Astrocyte of the spinal cord (primary cell): ENCODE data around the gene HM13.
"Not testable (repeated sequence)": the region's sequence is repeated elsewhere in the genome, so short reads cannot be mapped to it uniquely, and the experiment has no call there.

Experiments
- DNase-seq: peaks from one replicate; pipeline ENCODE4 v3.0.0; 2011; ENCODE audit warnings: low read depth, low spot score
- H3K4me3 ChIP-seq: 2 replicates; pipeline ENCODE4 v1.5.1; 2011; ENCODE audit warnings: low read depth, mild to moderate bottlenecking, low read length, moderate library complexity
- in situ Hi-C: cut with HindIII; loops from 2 replicates; pipeline ENCODE4 v1.10.0; 2017; ENCODE audit warnings: low sequenced_read_pairs
- TF ChIP-seq, protein P1 (sequence below): IDR thresholded peaks from 2 replicates; pipeline ENCODE4 v1.5.1; 2012; ENCODE audit warnings: low read depth, mild to moderate bottlenecking, low read length, inconsistent platforms

The HM13 gene

DNA sequence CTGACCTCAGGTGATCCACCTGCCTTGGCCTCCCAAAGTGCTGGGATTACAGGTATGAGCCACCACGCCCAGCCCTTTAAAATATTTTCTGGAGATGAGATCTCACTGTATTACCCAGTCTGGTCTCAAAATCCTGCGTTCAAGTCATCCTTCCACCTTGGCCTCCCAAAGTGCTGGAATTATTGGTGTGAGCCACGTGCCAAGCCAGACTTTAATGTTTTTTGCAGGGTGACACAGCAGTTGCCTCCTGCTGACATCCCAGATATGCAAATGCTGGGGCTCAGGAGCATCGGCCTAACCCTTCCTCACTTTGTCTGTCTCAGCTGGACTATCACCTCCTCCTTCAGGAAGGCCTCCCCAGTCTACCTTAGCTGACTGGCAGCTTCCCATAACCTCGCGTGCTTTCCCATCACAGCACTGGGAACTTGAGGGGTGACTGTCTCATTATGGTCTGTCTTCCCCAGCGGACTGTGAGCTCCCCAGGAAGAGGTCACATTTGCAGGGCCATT, 76.5 kb downstream of the HM13 start:
- TF ChIP-seq, protein P1, sequence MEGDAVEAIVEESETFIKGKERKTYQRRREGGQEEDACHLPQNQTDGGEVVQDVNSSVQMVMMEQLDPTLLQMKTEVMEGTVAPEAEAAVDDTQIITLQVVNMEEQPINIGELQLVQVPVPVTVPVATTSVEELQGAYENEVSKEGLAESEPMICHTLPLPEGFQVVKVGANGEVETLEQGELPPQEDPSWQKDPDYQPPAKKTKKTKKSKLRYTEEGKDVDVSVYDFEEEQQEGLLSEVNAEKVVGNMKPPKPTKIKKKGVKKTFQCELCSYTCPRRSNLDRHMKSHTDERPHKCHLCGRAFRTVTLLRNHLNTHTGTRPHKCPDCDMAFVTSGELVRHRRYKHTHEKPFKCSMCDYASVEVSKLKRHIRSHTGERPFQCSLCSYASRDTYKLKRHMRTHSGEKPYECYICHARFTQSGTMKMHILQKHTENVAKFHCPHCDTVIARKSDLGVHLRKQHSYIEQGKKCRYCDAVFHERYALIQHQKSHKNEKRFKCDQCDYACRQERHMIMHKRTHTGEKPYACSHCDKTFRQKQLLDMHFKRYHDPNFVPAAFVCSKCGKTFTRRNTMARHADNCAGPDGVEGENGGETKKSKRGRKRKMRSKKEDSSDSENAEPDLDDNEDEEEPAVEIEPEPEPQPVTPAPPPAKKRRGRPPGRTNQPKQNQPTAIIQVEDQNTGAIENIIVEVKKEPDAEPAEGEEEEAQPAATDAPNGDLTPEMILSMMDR: no peak
- no peak for DNase-seq
- no peak overlapping the region for H3K4me3 ChIP-seq
- in situ Hi-C loops: no loop called here

DNA sequence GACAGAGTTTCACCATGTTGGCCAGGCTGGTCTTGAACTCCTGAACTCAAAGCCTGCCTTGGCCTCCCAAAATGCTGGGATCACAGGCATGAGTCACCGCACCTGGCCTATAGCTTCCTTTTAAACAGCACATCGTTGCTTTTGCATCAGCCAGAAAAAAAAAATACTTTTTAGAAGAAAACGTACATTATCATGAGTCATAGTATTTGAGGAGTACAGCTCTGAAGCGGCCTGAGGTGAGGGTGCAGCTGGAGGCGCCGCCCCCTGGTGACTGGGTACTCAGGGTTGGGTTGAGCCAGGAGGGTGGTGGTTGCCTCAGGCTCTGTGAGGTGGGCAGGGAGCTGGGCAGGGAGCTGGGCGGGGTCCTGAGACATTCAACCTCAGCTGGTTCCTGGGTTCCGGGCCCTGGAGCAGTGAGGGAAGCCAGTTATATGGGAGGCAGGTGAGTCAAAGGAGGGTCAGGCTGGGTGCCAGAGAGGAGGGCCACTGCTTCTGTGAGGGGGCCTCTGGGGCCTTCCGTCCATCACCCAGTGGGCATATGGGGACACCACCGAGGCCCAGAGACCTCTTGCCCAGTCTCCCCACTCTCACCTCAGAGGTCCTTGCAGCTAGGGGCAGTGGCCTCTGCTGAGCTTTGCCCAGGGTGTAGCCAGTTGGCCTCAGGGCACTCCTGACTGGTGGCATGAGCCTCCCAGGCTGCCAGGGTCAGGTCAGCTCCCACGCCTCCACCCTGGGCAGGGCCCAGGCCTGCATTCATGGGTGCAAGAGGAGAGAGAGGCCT, 79.2 kb downstream of the HM13 start:
- H3K4me3 ChIP-seq: no peak overlapping the region
- TF ChIP-seq, protein P1: peak; percentile 25
- DNase-seq: peak; percentile 90
- in situ Hi-C loops: no loop called here

DNA sequence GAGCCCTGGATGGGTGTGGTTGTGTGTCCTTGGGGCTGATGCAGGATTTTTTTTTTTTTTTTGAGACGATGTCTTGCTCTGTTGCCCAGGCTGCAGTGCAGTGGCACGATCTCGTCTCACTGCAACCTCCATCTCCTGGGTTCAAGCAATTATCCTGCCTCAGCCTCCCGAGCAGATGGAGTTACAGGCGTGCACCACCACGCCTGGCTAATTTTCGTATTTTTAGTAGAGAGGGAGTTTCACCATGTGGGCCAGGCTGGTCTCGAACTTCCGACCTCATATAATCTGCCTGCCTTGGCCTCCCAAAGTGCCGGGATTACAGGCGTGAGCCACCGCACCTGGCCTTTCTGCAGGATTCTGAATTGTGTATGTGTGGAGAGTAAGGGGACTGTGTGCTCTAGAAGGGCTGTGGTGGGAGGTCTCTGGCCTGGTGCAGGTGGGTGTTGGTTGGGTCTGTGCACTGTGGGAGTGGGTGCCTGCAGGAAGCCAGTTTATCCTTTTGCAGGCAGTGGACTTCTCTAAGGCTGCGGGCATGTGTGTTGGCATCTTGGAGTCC, 79.8 kb downstream of the HM13 start:
- TF ChIP-seq, protein P1: no peak

DNA sequence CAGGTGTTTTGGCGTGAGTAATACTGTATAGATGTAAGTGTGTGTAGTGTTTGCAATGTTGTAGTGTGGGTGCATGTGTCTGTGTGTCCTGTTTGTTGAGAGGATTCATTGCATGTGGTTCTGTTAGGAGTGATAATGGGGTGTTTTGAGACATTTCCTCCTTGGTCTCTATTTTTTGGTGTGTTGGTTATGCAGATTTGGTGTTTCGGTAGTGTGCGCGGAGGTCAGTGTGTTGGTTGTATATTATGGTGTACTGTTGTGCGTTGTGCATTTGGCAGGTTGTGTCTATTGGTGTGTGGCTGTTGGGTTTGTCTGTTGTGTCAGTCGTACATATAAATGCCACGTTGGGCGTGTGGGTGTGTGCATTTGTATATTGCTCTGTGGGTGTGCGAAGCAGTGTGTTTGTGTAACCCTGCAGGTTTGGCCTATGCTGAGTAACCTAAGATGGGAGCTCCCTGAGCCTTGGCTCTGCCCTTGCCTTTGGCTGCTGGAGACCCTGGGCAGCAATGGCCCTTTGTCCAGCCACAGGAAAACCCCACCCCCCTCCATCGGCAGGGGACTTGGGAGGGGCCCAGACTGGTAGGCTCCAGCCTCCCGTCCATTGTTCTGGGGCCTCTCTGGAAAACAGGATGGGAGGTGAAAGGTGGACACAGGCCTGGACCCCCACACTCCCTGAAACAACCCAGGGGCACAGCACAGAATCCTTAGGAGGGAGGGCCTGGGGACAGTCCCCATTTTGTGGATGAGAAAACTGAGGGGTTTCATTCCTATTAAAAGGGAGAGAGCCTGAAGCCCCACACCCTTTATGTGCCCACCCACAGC, 80.5 kb downstream of the HM13 start:
- no peak overlapping the region for H3K4me3 ChIP-seq
- in situ Hi-C loops: no loop called here
- DNase-seq: peak; percentile 45
- TF ChIP-seq, protein P1: no peak

More for the DNA sequence above, 79.8 kb downstream of the HM13 start:
- DNase-seq: no peak
- in situ Hi-C loops: no loop called here
- H3K4me3 ChIP-seq: no peak overlapping the region

DNA sequence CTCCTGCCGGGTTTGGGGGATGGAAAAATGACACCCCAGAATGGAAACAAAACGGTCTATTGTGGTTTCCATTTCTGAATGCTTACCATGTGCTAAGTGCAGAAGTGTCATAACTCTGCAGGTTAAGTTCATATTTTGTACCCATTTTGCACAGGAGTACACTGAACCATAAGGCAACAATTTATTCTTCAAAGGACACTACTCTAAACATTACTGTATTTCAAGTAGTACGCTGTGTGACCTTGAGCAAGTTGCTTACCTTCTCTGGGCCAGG, 81.1 kb downstream of the HM13 start:
- TF ChIP-seq, protein P1: no peak
- H3K4me3 ChIP-seq: no peak overlapping the region
- in situ Hi-C loops: no loop called here
- DNase-seq: no peak

DNA sequence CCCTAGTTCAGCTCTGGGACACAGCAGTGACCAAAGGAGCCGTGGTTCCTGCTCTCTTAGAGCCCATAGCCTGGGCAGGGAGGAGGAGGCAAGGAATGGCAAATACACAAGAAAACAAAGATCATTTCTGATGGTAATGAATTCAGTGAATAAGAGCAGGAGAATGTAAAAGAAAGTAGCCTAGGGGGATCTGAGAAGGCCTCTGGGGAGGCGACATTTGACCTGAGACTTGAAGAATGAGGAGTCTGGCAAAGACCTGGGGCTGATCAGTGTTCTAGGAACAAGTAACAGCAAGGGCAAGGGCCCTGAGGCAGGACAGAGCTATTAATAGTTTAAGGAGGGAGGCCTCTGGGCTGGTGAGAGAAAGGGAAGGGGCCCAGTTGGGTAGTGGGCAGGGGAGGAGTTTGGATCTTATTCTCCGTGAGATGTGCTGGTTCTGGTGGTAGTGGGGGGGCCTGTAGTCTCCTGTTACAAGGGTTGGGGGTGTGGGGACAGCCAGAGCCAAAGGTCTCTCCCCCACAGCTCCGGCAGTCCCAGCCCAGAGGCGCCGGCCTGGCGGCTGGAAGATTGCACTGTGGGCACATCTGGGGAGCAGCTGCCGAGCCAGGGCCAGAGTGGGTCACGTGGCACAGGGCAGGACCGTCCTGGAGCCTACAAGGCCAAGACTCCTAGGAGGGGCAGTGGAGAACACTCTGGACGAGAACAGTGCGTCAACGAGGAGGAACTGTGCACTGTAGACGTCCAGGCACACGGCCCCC, 81.6 kb downstream of the HM13 start:
- no peak overlapping the region for H3K4me3 ChIP-seq
- TF ChIP-seq, protein P1: no peak
- in situ Hi-C loops: no loop called here
- DNase-seq: peak; percentile 84

DNA sequence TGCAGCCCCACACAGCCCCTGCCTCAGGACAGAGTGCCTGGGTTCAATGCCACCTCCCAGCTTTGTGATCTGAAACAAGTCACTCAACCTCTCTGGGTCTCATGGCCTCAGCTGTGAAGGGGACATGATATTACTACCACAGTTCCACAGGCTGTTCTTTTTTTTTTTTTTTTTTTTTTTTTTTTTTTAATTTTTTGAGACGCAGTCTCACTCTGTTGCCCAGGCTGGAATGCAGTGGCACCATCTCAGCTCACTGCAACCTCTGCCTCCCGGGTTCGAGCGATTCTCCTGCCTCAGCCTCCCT, 82.1 kb downstream of the HM13 start:
- DNase-seq, H3K4me3 ChIP-seq, in situ Hi-C loops: not testable (repeated sequence)
